Spleen (tissue), 7 donors: Measurements from ENCODE around the gene TTC22.

Experiments
- POLR2AphosphoS5 ChIP-seq, 3 donors: sonication (generic); formaldehyde crosslinking; IDR thresholded peaks; one replicate each; pipeline ENCODE4 v1.5.1; 2017; ENCODE audit warnings: antibody characterized with exemption in 3 of 3
- TF ChIP-seq, protein P1 (sequence below), 11 experiments: fragments of 200-600 bp in 7 of 11; fragments of 450-650 bp in 4 of 11; sonication (generic) in 4 of 11; IDR thresholded peaks in 8 of 11; conservative IDR thresholded peaks in 3 of 11; 1 replicate in 7 of 11; 2 replicates in 4 of 11; pipeline versions ENCODE4 v1.4.0 to v1.8.0; 2016 to 2021; ENCODE audit warnings: antibody characterized with exemption in 11 of 11, inconsistent platforms in 4 of 11, mild to moderate bottlenecking in 1 of 11
- donor health status: DM: no; HTN: no; CAD: no; lungs with moderate emphysema.
- donor health status: DM: no; HTN: no; CAD: no.
- donor health status: DM: no; HTN: no; CAD: no.

DNA sequence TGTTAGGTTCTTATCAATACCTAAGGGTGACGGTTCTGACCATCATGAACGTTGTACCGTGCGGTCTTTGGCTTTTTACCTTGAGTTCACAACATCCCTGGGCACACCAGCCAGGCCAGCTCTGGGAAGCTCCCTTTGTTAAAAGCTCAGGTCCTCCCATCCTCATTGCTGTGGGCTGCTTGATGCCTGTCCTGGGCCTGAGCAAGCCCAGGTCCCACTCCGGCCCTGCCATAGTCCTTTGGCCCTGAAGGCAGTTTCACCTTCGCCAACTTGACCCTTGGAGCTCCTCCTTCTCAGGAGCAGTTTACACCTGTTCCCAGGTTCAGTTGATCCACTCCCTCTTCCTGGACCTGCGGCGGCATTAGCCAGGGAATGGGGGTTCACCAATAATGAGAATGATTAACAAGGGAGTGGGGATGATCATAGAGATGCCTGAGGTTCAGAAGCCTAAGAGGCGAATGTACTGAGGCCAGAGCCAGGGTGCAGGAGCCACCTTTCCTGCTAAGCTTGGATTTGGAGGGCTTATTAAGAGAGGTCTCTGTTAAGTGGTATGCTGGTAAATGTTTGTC lies 45.7 kb upstream of the TTC22 start:
- TF ChIP-seq, protein P1, sequence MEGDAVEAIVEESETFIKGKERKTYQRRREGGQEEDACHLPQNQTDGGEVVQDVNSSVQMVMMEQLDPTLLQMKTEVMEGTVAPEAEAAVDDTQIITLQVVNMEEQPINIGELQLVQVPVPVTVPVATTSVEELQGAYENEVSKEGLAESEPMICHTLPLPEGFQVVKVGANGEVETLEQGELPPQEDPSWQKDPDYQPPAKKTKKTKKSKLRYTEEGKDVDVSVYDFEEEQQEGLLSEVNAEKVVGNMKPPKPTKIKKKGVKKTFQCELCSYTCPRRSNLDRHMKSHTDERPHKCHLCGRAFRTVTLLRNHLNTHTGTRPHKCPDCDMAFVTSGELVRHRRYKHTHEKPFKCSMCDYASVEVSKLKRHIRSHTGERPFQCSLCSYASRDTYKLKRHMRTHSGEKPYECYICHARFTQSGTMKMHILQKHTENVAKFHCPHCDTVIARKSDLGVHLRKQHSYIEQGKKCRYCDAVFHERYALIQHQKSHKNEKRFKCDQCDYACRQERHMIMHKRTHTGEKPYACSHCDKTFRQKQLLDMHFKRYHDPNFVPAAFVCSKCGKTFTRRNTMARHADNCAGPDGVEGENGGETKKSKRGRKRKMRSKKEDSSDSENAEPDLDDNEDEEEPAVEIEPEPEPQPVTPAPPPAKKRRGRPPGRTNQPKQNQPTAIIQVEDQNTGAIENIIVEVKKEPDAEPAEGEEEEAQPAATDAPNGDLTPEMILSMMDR (IDR thresholded peaks at IDR 0.05 in 8 of 11, conservative IDR thresholded peaks at IDR 0.05 in 3 of 11): no peak
- no peak for TF ChIP-seq POLR2AphosphoS5 (IDR thresholded peaks at IDR 0.05)
